ENCODE results near the gene C19orf12.
"Not testable (repeated sequence)": the region's sequence is repeated elsewhere in the genome, so short reads cannot be mapped to it uniquely, and the experiment has no call there.

The C19orf12 gene

GRCh38 chr19:29678484-29679106 lies 36.5 kb downstream of the C19orf12 start:
- Mint-ChIP-seq H3K4me3 (no peak overlapping the region), H3K4me1 (ENCODE audit: low read depth) (peaks cover 66% of the 10 kb centered on the region), H3K9me3 (ENCODE audit: low read depth) (no peaks in the 10 kb centered on the region), H3K27me3 (no peaks in the 10 kb centered on the region), H3K27ac (no peak overlapping the region), H3K36me3 (no peaks in the 10 kb centered on the region)

- Mint-ChIP-seq H3K9me3 (ENCODE audit: low read depth) (no peaks in the 10 kb centered on the region), H3K36me3 (peaks cover 3% of the 10 kb centered on the region), H3K27me3 (no peaks in the 10 kb centered on the region), H3K4me3 (peak overlapping the region; percentile 47), H3K4me1 (ENCODE audit: low read depth) (peaks cover 72% of the 10 kb centered on the region), H3K27ac (peak overlapping the region; percentile 78)
Measured at GRCh38 chr19:29677001-29677817, 37.9 kb downstream of the C19orf12 start.

GRCh38 chr19:29676586-29676985 lies 38.5 kb downstream of the C19orf12 start:
- no peak overlapping the region for H3K4me3 Mint-ChIP-seq

GRCh38 chr19:29675650-29676186 lies 39.3 kb downstream of the C19orf12 start:
- Mint-ChIP-seq H3K9me3 (ENCODE audit: low read depth) (peaks cover 3% of the 10 kb centered on the region), H3K4me1 (ENCODE audit: low read depth) (peaks cover 77% of the 10 kb centered on the region), H3K36me3 (peaks cover 11% of the 10 kb centered on the region), H3K27ac (peak overlapping the region; percentile 78), H3K27me3 (no peaks in the 10 kb centered on the region), H3K4me3 (peak overlapping the region; percentile 51)

More at GRCh38 chr19:29676586-29676985, 38.5 kb downstream of the C19orf12 start:
- Mint-ChIP-seq H3K9me3 (ENCODE audit: low read depth) (peaks cover 3% of the 10 kb centered on the region), H3K27ac (peak overlapping the region; percentile 78), H3K27me3 (no peaks in the 10 kb centered on the region), H3K4me1 (ENCODE audit: low read depth) (peaks cover 76% of the 10 kb centered on the region), H3K36me3 (peaks cover 5% of the 10 kb centered on the region)

- peak overlapping the region; percentile 73 for H3K27ac Mint-ChIP-seq
- H3K27me3 Mint-ChIP-seq, result no peaks in the 10 kb centered on the region
- peak overlapping the region; percentile 51 for H3K4me3 Mint-ChIP-seq
- H3K36me3 Mint-ChIP-seq, result peaks cover 14% of the 10 kb centered on the region
- peaks cover 3% of the 10 kb centered on the region for H3K9me3 Mint-ChIP-seq (ENCODE audit: low read depth)
- H3K4me1 Mint-ChIP-seq (ENCODE audit: low read depth), result peaks cover 80% of the 10 kb centered on the region
Measured at GRCh38 chr19:29675120-29675649, 39.9 kb downstream of the C19orf12 start.

- Mint-ChIP-seq H3K36me3 (peaks cover 15% of the 10 kb centered on the region), H3K4me3 (no peak overlapping the region), H3K27ac (no peak overlapping the region), H3K9me3 (ENCODE audit: low read depth) (peaks cover 3% of the 10 kb centered on the region), H3K27me3 (no peaks in the 10 kb centered on the region), H3K4me1 (ENCODE audit: low read depth) (peaks cover 81% of the 10 kb centered on the region)
Measured at GRCh38 chr19:29674374-29675119, 40.5 kb downstream of the C19orf12 start.

- no peaks in the 10 kb centered on the region for H3K27me3 Mint-ChIP-seq
- H3K27ac Mint-ChIP-seq, result peak overlapping the region; percentile 98
- peaks cover 3% of the 10 kb centered on the region for H3K9me3 Mint-ChIP-seq (ENCODE audit: low read depth)
- peaks cover 15% of the 10 kb centered on the region for H3K36me3 Mint-ChIP-seq
- H3K4me1 Mint-ChIP-seq (ENCODE audit: low read depth), result peaks cover 86% of the 10 kb centered on the region
- H3K4me3 Mint-ChIP-seq, result peak overlapping the region; percentile 80
Measured at GRCh38 chr19:29673451-29674371, 41.4 kb downstream of the C19orf12 start.

GRCh38 chr19:29672933-29673336 lies 42.1 kb downstream of the C19orf12 start:
- peaks cover 15% of the 10 kb centered on the region for H3K36me3 Mint-ChIP-seq
- H3K4me1 Mint-ChIP-seq (ENCODE audit: low read depth), result peaks cover 88% of the 10 kb centered on the region
- H3K9me3 Mint-ChIP-seq (ENCODE audit: low read depth), result peaks cover 3% of the 10 kb centered on the region
- H3K27ac Mint-ChIP-seq, result peak overlapping the region; percentile 98
- peak overlapping the region; percentile 80 for H3K4me3 Mint-ChIP-seq
- no peaks in the 10 kb centered on the region for H3K27me3 Mint-ChIP-seq

- Mint-ChIP-seq H3K36me3 (peaks cover 15% of the 10 kb centered on the region), H3K9me3 (ENCODE audit: low read depth) (peaks cover 3% of the 10 kb centered on the region), H3K4me1 (ENCODE audit: low read depth) (peaks cover 89% of the 10 kb centered on the region), H3K27me3 (no peaks in the 10 kb centered on the region), H3K4me3 (peak overlapping the region; percentile 80), H3K27ac (peak overlapping the region; percentile 98)
Measured at GRCh38 chr19:29672319-29672932, 42.6 kb downstream of the C19orf12 start.

GRCh38 chr19:29671393-29672160 lies 43.5 kb downstream of the C19orf12 start:
- peak overlapping the region; percentile 80 for H3K4me3 Mint-ChIP-seq
- H3K36me3 Mint-ChIP-seq, result peaks cover 15% of the 10 kb centered on the region
- H3K4me1 Mint-ChIP-seq (ENCODE audit: low read depth), result peaks cover 89% of the 10 kb centered on the region
- no peaks in the 10 kb centered on the region for H3K27me3 Mint-ChIP-seq
- peaks cover 3% of the 10 kb centered on the region for H3K9me3 Mint-ChIP-seq (ENCODE audit: low read depth)
- H3K27ac Mint-ChIP-seq, result peak overlapping the region; percentile 98

- H3K4me3 Mint-ChIP-seq, result peak overlapping the region; percentile 80
- H3K27me3 Mint-ChIP-seq; H3K9me3 Mint-ChIP-seq (ENCODE audit: low read depth): not testable (repeated sequence)
- H3K27ac Mint-ChIP-seq, result peak overlapping the region; percentile 98
- H3K36me3 Mint-ChIP-seq, result peaks cover 15% of the 10 kb centered on the region
- peaks cover 85% of the 10 kb centered on the region for H3K4me1 Mint-ChIP-seq (ENCODE audit: low read depth)
Measured at GRCh38 chr19:29671026-29671392, 44.1 kb downstream of the C19orf12 start.

GRCh38 chr19:29670255-29670654 lies 44.8 kb downstream of the C19orf12 start:
- Mint-ChIP-seq H3K27me3 (no peaks in the 10 kb centered on the region), H3K36me3 (peaks cover 15% of the 10 kb centered on the region), H3K4me1 (ENCODE audit: low read depth) (peaks cover 77% of the 10 kb centered on the region), H3K27ac (peak overlapping the region; percentile 98), H3K4me3 (peak overlapping the region; percentile 64), H3K9me3 (ENCODE audit: low read depth) (peaks cover 3% of the 10 kb centered on the region)
